Measurements from ENCODE around the gene TRH. TPM values are rescaled to one million over a fixed set of nuclear protein-coding genes. Genes with fewer than 3 reads are reported as not detected.
A peak's percentile ranks its signal among the peaks of the same experiment; 100 is the strongest.

The TRH gene
- total RNA-seq, 1 donor from 2014 or later = not detected

GRCh38 chr3:129973853-129974563 is 512 bp upstream of the TRH start:
- Histone ChIP-seq H3K4me3 (no peak overlapping the region), H3K27me3 (peaks cover 57% of the 10 kb centered on the region), H3K4me1 (peaks cover 17% of the 10 kb centered on the region), H3K36me3 (no peaks in the 10 kb centered on the region), H3K27ac (no peak overlapping the region), H3K9me3 (no peaks in the 10 kb centered on the region)
- no peak for TF ChIP-seq CTCF (IDR thresholded peaks at IDR 0.05)
- no peak for DNase-seq
- intact Hi-C loops (cut with DNase I) = no loop called here
- ATAC-seq = no peak

GRCh38 chr3:129974833-129975704 is 549 bp downstream of the TRH start:
- peak overlapping the region; percentile 6 for H3K4me3 ChIP-seq
- DNase-seq = peak; percentile 74
- intact Hi-C loops (cut with DNase I) = no loop called here

GRCh38 chr3:129975705-129976048 is 1.2 kb downstream of the TRH start:
- no peaks in the 10 kb centered on the region for H3K36me3 ChIP-seq
- H3K4me3 ChIP-seq = peak overlapping the region; percentile 6
- ATAC-seq (peak; percentile 18), DNase-seq (no peak)
- peaks cover 66% of the 10 kb centered on the region for H3K27me3 ChIP-seq
- H3K9me3 ChIP-seq = no peaks in the 10 kb centered on the region
- no peak for TF ChIP-seq CTCF (IDR thresholded peaks at IDR 0.05)
- intact Hi-C loops (cut with DNase I) = no loop called here
- peaks cover 17% of the 10 kb centered on the region for H3K4me1 ChIP-seq
- H3K27ac ChIP-seq = no peak overlapping the region

More at GRCh38 chr3:129974833-129975704, 549 bp downstream of the TRH start:
- ATAC-seq = peak; percentile 74
- Histone ChIP-seq H3K36me3 (no peaks in the 10 kb centered on the region), H3K9me3 (no peaks in the 10 kb centered on the region), H3K4me1 (peaks cover 17% of the 10 kb centered on the region), H3K27ac (no peak overlapping the region), H3K27me3 (peaks cover 66% of the 10 kb centered on the region)
- TF ChIP-seq CTCF (IDR thresholded peaks at IDR 0.05) = no peak

- no peak for ATAC-seq
Observed at GRCh38 chr3:129976286-129976685, 1.8 kb downstream of the TRH start.

GRCh38 chr3:129978123-129978522 is 3.6 kb downstream of the TRH start:
- DNase-seq (no peak), ATAC-seq (no peak)
- Histone ChIP-seq H3K4me3 (no peak overlapping the region), H3K4me1 (peaks cover 17% of the 10 kb centered on the region), H3K27me3 (peaks cover 64% of the 10 kb centered on the region), H3K9me3 (no peaks in the 10 kb centered on the region), H3K27ac (no peak overlapping the region), H3K36me3 (no peaks in the 10 kb centered on the region)
- no peak for TF ChIP-seq CTCF (IDR thresholded peaks at IDR 0.05)
- intact Hi-C loops (cut with DNase I) = no loop called here

More at GRCh38 chr3:129976286-129976685, 1.8 kb downstream of the TRH start:
- TF ChIP-seq CTCF (IDR thresholded peaks at IDR 0.05) = no peak
- H3K9me3 ChIP-seq = no peaks in the 10 kb centered on the region
- DNase-seq = no peak
- H3K27me3 ChIP-seq = peaks cover 66% of the 10 kb centered on the region
- H3K4me3 ChIP-seq = no peak overlapping the region
- H3K4me1 ChIP-seq = peaks cover 17% of the 10 kb centered on the region
- H3K27ac ChIP-seq = no peak overlapping the region
- no peaks in the 10 kb centered on the region for H3K36me3 ChIP-seq
- intact Hi-C loops (cut with DNase I) = no loop called here
